ENCODE measurements around the gene HRH3. TPM values are rescaled to one million over a fixed set of nuclear protein-coding genes. Genes with fewer than 3 reads are reported as not detected.

The HRH3 gene
- total and polyA plus RNA-seq, 3 experiments from 2014 or later: not detected

DNA sequence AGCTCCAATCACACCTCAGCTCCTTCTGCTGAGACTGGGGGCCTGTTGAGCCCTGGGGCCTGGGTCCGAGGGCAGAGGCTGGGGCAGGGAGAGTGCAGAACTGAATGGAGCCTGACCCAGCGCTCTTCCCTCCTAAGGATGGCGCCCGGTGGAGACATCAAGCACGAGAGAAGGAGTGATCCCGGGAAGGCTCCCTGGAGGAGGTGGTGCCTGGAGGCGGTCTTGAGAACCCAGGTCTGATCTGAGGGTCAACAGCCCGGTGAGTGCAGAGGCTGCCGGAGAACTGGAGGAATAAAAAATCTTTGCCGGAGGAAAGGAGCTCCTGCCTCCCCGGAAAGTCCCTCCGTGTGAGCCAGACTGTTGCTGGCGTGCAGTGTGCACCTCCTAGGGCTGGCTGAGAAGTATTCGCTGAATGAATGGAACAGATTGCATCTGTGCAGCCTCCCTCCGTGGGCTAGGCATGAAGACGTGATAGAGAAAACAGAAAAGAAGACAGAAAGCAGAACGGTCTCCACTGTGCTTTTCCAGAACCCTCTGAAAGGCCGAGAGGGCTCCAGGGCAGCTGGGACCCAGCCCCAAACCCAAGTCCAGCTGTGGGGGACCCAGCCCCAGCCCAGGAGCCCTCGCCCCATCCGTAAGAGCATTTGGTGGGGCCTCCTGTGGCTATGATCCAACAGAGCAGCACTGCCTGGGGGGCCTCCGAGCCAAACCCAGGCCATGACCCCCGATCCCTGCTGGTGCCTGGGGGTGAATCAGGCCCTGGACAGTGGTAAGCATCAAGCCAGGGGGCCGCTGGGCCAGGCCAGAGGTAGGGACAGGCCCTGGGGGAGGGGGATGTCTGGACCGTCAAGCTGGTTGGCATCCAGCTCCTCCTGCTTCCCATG, 6.9 kb upstream of the HRH3 start:
- H3K27ac ChIP-seq (ENCODE audit: low read depth, low read length): no peak overlapping the region
- Mint-ChIP-seq H3K27me3 (peaks cover 17 to 23% of the 10 kb centered on the region in 2 donors), H3K36me3 (no peaks in the 10 kb centered on the region), H3K9me3 (no peaks in the 10 kb centered on the region), H3K4me1 (no peaks in the 10 kb centered on the region), H3K27ac (no peak overlapping the region), H3K4me3 (no peak overlapping the region)
- DNase-seq: no peak
- H3K4me3 ChIP-seq (ENCODE audit: low read length): no peak overlapping the region
- ChIA-PET POLR2A (no interaction called here), CTCF (interaction anchor here (1.7 kb wide), 1 partner anchor 11 kb away, joined by 3 read pairs; no protein-coding TSS in a partner anchor)
- peaks cover 15% of the 10 kb centered on the region for H3K27me3 ChIP-seq (ENCODE audit: insufficient read depth, low read length, poor library complexity, severe bottlenecking)
- H3K36me3 ChIP-seq (ENCODE audit: insufficient read depth, low read length): no peaks in the 10 kb centered on the region
- H3K4me1 ChIP-seq (ENCODE audit: insufficient read depth, low read length): no peaks in the 10 kb centered on the region
- H3K9me3 ChIP-seq (ENCODE audit: low read length): no peaks in the 10 kb centered on the region

DNA sequence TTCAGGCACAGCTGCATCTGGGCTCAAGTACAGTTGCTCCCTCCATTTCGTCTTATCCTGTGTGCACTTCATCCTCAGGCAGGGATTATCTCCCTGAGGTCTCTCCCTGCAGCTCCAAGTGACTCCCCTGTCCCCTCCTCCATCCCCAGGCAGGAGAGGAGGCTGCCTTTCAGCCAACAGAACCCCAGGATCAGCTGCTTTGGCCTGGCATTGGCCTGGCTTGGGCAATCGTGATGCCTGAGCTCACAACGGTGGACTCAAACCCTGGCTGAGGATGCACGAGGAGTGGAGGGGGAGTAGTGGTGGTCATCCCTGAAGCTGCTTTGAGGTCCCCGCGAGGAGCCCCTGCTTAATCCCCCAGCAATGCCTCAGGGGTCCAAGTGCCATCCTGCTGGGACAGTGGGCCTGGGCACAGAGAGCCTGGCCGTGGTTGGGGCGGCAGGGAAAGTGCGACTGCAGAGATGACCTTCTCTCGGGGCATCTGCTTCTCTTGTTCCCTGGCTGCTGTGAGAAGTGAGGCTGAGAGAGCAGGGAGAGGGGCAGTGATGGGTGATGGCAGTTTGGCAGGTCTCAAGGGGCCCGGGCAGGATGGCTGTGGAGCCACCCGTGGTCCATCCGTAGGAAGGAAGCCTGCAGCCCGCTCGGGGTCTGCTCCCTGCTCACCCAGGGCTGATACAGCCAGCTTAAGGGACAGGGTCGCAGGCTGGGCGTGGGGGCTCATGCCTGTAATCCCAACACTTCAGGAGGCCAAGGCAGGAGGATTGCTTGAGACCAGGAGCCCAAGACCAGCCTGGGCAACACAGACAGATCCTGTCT, 6.0 kb upstream of the HRH3 start:
- Histone ChIP-seq H3K9me3 (ENCODE audit: low read length) (no peaks in the 10 kb centered on the region), H3K27ac (ENCODE audit: low read depth, low read length) (no peak overlapping the region), H3K27me3 (ENCODE audit: insufficient read depth, low read length, poor library complexity, severe bottlenecking) (peaks cover 24% of the 10 kb centered on the region), H3K4me1 (ENCODE audit: insufficient read depth, low read length) (no peaks in the 10 kb centered on the region), H3K4me3 (ENCODE audit: low read length) (no peak overlapping the region), H3K36me3 (ENCODE audit: insufficient read depth, low read length) (no peaks in the 10 kb centered on the region)
- POLR2A ChIA-PET: no interaction called here
- Mint-ChIP-seq H3K4me3 (no peak overlapping the region), H3K27ac (no peak overlapping the region), H3K27me3 (peaks cover 25 to 29% of the 10 kb centered on the region in 2 donors), H3K4me1 (peaks cover 0 to 2% (median 0%) of the 10 kb centered on the region in 3 donors), H3K36me3 (no peaks in the 10 kb centered on the region), H3K9me3 (no peaks in the 10 kb centered on the region)
- CTCF ChIA-PET: interaction anchor here (1.7 kb wide), 1 partner anchor 10 kb away, joined by 3 read pairs; no protein-coding TSS in a partner anchor
- DNase-seq: no peak

DNA sequence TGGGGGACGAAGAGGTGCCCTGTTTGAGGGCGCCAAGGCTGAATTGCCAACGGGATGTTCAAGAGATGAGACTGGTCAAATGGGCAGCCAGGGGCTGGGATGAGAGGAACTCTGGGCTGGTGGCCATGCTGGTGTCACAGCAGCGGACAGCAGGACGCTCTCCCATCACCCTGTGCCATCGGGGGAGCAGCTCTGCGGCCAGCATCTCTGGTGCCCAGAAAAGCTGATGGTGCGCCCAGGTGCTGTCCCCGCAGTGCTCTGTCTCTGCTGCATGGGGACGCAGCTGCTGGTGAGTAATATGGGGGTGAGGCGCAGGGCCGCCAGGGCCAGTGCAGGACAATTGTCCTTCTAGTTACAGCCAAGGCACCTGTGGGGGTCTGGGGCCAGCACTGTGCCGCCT, 4.9 kb upstream of the HRH3 start:
- Mint-ChIP-seq H3K36me3 (no peaks in the 10 kb centered on the region), H3K27ac (no peak overlapping the region), H3K27me3 (peaks cover 29 to 35% of the 10 kb centered on the region in 2 donors), H3K4me1 (peaks cover 0 to 3% (median 0%) of the 10 kb centered on the region in 3 donors), H3K4me3 (no peak overlapping the region), H3K9me3 (no peaks in the 10 kb centered on the region)
- H3K27ac ChIP-seq (ENCODE audit: low read depth, low read length): no peak overlapping the region
- H3K4me3 ChIP-seq (ENCODE audit: low read length): no peak overlapping the region
- ChIA-PET CTCF (no interaction called here), POLR2A (no interaction called here)
- DNase-seq: no peak
- no peaks in the 10 kb centered on the region for H3K36me3 ChIP-seq (ENCODE audit: insufficient read depth, low read length)
- H3K4me1 ChIP-seq (ENCODE audit: insufficient read depth, low read length): no peaks in the 10 kb centered on the region
- no peaks in the 10 kb centered on the region for H3K9me3 ChIP-seq (ENCODE audit: low read length)
- peaks cover 29% of the 10 kb centered on the region for H3K27me3 ChIP-seq (ENCODE audit: insufficient read depth, low read length, poor library complexity, severe bottlenecking)

DNA sequence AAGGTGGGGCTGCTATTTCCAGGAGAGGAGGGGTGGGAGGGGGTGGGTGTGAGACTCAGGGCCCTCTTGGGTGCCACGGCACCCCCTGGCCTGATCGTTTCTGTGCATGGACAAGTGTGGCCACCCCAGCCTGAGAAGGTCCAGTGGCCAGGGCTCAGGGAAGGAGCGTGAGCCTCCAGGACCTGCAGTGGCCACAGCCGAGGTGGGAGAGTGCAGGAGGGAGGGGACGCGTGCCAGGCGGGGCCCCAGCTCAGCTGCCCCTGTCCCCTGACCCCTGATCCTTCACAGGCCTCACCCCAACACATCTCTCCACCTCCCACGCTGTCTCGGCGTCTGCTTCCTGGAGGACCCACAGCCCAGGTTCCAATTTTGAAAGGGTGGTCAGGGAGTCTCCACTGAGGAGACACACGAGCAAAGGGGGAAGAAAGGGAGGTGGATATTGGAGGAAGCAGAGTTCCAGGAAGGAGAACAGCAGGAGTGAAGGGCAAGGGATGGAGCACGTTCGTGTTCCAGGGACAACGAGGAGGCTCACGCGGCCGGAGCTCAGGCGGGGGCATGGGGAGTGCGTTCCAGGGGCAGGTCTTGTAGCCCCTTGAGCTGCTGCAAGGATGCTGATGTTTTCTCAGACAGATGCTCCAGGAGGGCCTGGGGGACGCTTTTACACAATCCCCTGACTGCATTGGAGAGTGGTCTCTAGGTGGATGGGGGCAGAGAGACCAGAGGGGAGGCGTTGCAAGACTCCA, 4.2 kb upstream of the HRH3 start:
- CTCF ChIA-PET: no interaction called here
- Mint-ChIP-seq H3K27ac (peak overlapping the region in 1 of 8 donors; percentile 29), H3K4me3 (no peak overlapping the region), H3K27me3 (peaks cover 30 to 35% of the 10 kb centered on the region in 2 donors), H3K9me3 (no peaks in the 10 kb centered on the region), H3K4me1 (peaks cover 0 to 3% (median 0%) of the 10 kb centered on the region in 3 donors), H3K36me3 (no peaks in the 10 kb centered on the region)
- POLR2A ChIA-PET: no interaction called here
- Histone ChIP-seq H3K4me1 (ENCODE audit: insufficient read depth, low read length) (no peaks in the 10 kb centered on the region), H3K4me3 (ENCODE audit: low read length) (no peak overlapping the region), H3K36me3 (ENCODE audit: insufficient read depth, low read length) (no peaks in the 10 kb centered on the region), H3K27ac (ENCODE audit: low read depth, low read length) (no peak overlapping the region), H3K27me3 (ENCODE audit: insufficient read depth, low read length, poor library complexity, severe bottlenecking) (peaks cover 29% of the 10 kb centered on the region), H3K9me3 (ENCODE audit: low read length) (no peaks in the 10 kb centered on the region)
- DNase-seq: no peak

DNA sequence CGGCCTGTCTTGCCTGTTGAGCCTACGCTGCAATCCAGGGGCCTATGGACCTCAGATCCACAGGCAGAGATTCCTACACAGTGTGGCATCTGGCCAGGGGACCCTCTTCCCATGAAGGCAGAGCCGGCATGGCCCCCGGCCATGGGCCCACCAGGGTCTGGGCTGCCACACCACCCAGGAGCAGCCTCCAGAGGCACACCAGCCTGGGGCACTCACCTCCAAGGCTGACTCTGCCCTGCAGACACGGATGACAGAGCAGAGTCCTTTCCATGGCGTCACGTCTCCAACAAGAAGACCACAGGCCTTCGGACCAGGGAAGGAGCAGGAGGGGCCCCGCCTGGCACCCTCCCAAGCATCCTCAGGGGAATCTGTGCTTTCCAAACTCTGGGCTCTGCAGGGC, 3.5 kb upstream of the HRH3 start:
- Histone ChIP-seq H3K4me3 (ENCODE audit: low read length) (no peak overlapping the region), H3K9me3 (ENCODE audit: low read length) (no peaks in the 10 kb centered on the region), H3K36me3 (ENCODE audit: insufficient read depth, low read length) (no peaks in the 10 kb centered on the region), H3K4me1 (ENCODE audit: insufficient read depth, low read length) (no peaks in the 10 kb centered on the region), H3K27ac (ENCODE audit: low read depth, low read length) (no peak overlapping the region), H3K27me3 (ENCODE audit: insufficient read depth, low read length, poor library complexity, severe bottlenecking) (peaks cover 30% of the 10 kb centered on the region)
- Mint-ChIP-seq H3K36me3 (no peaks in the 10 kb centered on the region), H3K27me3 (peaks cover 35 to 36% of the 10 kb centered on the region in 2 donors), H3K4me3 (no peak overlapping the region), H3K9me3 (no peaks in the 10 kb centered on the region), H3K27ac (no peak overlapping the region), H3K4me1 (peaks cover 0 to 3% (median 0%) of the 10 kb centered on the region in 3 donors)
- DNase-seq: no peak
- POLR2A ChIA-PET: no interaction called here
- CTCF ChIA-PET: no interaction called here

DNA sequence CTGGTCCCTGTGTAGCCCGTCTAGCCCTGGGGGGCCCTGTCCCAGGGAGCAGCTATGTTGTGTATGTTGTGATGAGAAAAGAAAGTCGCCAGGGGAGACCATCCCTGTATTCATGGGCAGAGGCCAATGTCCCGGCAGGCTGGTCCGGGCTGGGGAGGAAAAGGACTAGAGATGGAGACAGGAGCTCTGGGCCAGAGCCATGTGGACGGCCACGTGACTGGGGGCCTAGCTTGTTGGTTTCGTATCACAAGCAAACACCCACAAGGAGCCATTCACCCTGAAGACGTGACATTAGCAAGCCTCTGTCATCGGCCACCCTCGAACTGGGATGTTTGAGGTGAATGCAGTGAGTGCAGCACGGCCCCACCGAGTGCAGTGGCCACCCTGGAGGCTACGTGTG, 2.9 kb upstream of the HRH3 start:
- no peaks in the 10 kb centered on the region for H3K4me1 ChIP-seq (ENCODE audit: insufficient read depth, low read length)
- Mint-ChIP-seq H3K36me3 (no peaks in the 10 kb centered on the region), H3K9me3 (no peaks in the 10 kb centered on the region), H3K4me1 (peaks cover 0 to 3% (median 0%) of the 10 kb centered on the region in 3 donors), H3K4me3 (no peak overlapping the region), H3K27ac (no peak overlapping the region), H3K27me3 (peaks cover 35 to 36% of the 10 kb centered on the region in 2 donors)
- ChIA-PET CTCF (no interaction called here), POLR2A (no interaction called here)
- H3K36me3 ChIP-seq (ENCODE audit: insufficient read depth, low read length): no peaks in the 10 kb centered on the region
- H3K27ac ChIP-seq (ENCODE audit: low read depth, low read length): no peak overlapping the region
- no peak for DNase-seq
- H3K4me3 ChIP-seq (ENCODE audit: low read length): no peak overlapping the region
- no peaks in the 10 kb centered on the region for H3K9me3 ChIP-seq (ENCODE audit: low read length)
- H3K27me3 ChIP-seq (ENCODE audit: insufficient read depth, low read length, poor library complexity, severe bottlenecking): peaks cover 34% of the 10 kb centered on the region

DNA sequence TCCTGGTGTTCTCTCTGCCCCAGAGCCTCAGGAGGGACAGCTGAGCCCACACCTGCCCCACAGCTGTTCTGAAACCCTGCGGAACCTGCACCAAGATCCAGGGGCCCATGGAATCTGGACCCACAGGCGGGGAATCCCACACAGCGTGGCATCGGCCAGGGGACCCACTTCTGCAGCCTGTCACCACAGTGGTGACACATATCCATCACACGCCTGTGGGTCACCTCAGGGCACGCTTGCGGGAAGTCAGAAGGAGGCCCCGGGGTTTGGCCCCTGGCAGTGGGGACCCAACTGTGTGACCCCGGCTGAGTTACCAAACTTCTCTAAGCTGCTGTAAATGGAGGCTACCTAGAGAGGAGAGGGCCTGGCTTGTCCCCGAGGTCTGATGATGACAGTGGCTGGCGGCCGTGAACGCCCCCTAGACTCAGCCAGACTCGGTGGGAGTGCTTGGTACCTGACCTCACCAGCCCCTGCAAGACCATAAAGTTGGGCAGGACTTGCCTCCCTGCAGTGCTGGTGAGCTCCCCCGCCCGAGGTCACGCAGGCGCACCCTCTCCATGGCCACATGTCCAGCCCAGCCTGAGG, 2.3 kb upstream of the HRH3 start:
- Histone ChIP-seq H3K9me3 (ENCODE audit: low read length) (no peaks in the 10 kb centered on the region), H3K27ac (ENCODE audit: low read depth, low read length) (no peak overlapping the region), H3K27me3 (ENCODE audit: insufficient read depth, low read length, poor library complexity, severe bottlenecking) (peaks cover 34% of the 10 kb centered on the region), H3K4me3 (ENCODE audit: low read length) (no peak overlapping the region), H3K4me1 (ENCODE audit: insufficient read depth, low read length) (no peaks in the 10 kb centered on the region), H3K36me3 (ENCODE audit: insufficient read depth, low read length) (no peaks in the 10 kb centered on the region)
- no peak overlapping the region for H3K27ac Mint-ChIP-seq
- H3K9me3 Mint-ChIP-seq: no peaks in the 10 kb centered on the region
- H3K4me3 Mint-ChIP-seq: no peak overlapping the region
- POLR2A ChIA-PET: no interaction called here
- peaks cover 0 to 3% (median 0%) of the 10 kb centered on the region in 3 donors for H3K4me1 Mint-ChIP-seq
- DNase-seq: no peak
- CTCF ChIA-PET: no interaction called here
- H3K36me3 Mint-ChIP-seq: no peaks in the 10 kb centered on the region
- peaks cover 35 to 40% of the 10 kb centered on the region in 2 donors for H3K27me3 Mint-ChIP-seq
